HEK293 (cell line): Measurements from ENCODE around the gene TCEAL8.

Experiments
- BCL11A ChIP-seq: fragments of 450-650 bp; formaldehyde crosslinking; IDR thresholded peaks from 2 replicates; pipeline ENCODE4 v1.5.1; 2016; ENCODE audit warnings: low read depth, missing biosample characterization, missing genetic modification characterization
- HOXA7 ChIP-seq: sonication (generic); formaldehyde crosslinking; IDR thresholded peaks from 2 replicates; pipeline ENCODE4 v1.8.1; 2022; ENCODE audit warnings: missing genetic modification reagents, borderline replicate concordance
- KLF9 ChIP-seq: fragments of 450-650 bp; formaldehyde crosslinking; IDR thresholded peaks from 2 replicates; pipeline ENCODE4 v1.5.1; 2016; ENCODE audit warnings: missing biosample characterization, missing genetic modification characterization, low read depth
- REPIN1 ChIP-seq: fragments of 450-650 bp; formaldehyde crosslinking; IDR thresholded peaks from 2 replicates; pipeline ENCODE4 v1.5.1; 2017; ENCODE audit warnings: missing biosample characterization, missing genetic modification characterization, low read depth
- ZNF10 ChIP-seq: fragments of 450-650 bp; formaldehyde crosslinking; IDR thresholded peaks from 2 replicates; pipeline ENCODE4 v1.5.1; 2017; ENCODE audit warnings: missing biosample characterization, missing genetic modification characterization
- ZNF239 ChIP-seq: fragments of 450-650 bp; formaldehyde crosslinking; IDR thresholded peaks from 2 replicates; pipeline ENCODE4 v1.5.1; 2016; ENCODE audit warnings: missing biosample characterization, missing genetic modification characterization
- ZNF274 ChIP-seq, 2 experiments: fragments of 200-500 bp in 1 of 2; fragments of 450-650 bp in 1 of 2; sonication (Bioruptor generic) in 1 of 2; formaldehyde crosslinking in 1 of 2; IDR thresholded peaks; 2 replicates each; pipeline versions ENCODE4 v1.5.1 to v1.6.1; 2014 to 2016; ENCODE audit warnings: borderline replicate concordance in 1 of 2, inconsistent platforms in 1 of 2, low read length in 1 of 2, missing biosample characterization in 1 of 2, missing genetic modification characterization in 1 of 2
- TF ChIP-seq, protein P1 (sequence below): fragments of 450-650 bp; formaldehyde crosslinking; IDR thresholded peaks from 2 replicates; pipeline ENCODE4 v1.5.1; 2016; ENCODE audit warnings: missing biosample characterization, missing genetic modification characterization
- TF ChIP-seq, protein P2 (sequence below): fragments of 450-650 bp; formaldehyde crosslinking; IDR thresholded peaks from 2 replicates; pipeline ENCODE4 v1.5.1; 2016; ENCODE audit warnings: missing biosample characterization, missing genetic modification characterization, low read depth
- TF ChIP-seq, protein P3 (sequence below): fragments of 450-650 bp; formaldehyde crosslinking; IDR thresholded peaks from 2 replicates; pipeline ENCODE4 v1.5.1; 2016; ENCODE audit warnings: missing biosample characterization, missing genetic modification characterization, borderline replicate concordance
- TF ChIP-seq, protein P4 (sequence below): fragments of 450-650 bp; formaldehyde crosslinking; IDR thresholded peaks from 2 replicates; pipeline ENCODE4 v1.5.1; 2017; ENCODE audit warnings: missing biosample characterization, missing genetic modification characterization

DNA sequence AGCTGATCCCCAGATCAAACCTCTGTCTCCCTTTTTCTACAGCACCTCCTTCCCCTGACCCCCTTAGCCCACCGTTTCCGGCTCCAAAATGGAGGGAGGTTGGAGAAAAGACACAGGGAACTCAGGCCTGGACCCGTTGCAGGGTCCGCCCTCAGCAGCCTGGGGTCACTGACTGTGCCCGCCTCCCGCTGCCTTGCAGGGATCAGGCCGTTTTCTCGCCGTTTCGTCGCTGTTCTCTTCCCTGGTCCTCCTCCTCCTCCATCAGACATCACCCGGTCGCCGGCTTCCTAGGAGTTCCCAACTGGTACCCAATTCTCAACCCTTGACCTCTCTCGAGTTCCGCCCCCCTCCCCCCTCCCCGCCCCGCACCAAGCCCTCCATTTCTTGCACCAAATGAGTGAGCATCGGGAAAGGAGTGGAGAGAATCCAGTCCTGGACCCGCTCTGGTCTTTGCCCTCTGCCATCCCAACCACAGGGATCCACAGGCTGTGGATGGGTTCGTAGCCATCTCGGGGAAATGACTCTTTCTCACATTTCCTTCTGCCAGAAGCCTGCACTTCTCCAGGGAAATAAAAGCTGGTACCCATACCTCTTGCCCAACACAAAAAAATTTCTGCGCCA, 21.1 kb upstream of the TCEAL8 start:
- TF ChIP-seq ZNF239 (no peak), ZNF10 (tag by site-specific recombination) (no peak), HOXA7 (no peak), ZNF274 (IDR thresholded peaks at IDR 0.05; ENCODE audit: low read length) (no peak), ZNF274 (tag by site-specific recombination; IDR thresholded peaks at IDR 0.05; ENCODE audit: borderline replicate concordance) (no peak), BCL11A (tag by site-specific recombination) (no peak), REPIN1 (tag by site-specific recombination) (no peak), KLF9 (no peak)
- TF ChIP-seq, protein P1, sequence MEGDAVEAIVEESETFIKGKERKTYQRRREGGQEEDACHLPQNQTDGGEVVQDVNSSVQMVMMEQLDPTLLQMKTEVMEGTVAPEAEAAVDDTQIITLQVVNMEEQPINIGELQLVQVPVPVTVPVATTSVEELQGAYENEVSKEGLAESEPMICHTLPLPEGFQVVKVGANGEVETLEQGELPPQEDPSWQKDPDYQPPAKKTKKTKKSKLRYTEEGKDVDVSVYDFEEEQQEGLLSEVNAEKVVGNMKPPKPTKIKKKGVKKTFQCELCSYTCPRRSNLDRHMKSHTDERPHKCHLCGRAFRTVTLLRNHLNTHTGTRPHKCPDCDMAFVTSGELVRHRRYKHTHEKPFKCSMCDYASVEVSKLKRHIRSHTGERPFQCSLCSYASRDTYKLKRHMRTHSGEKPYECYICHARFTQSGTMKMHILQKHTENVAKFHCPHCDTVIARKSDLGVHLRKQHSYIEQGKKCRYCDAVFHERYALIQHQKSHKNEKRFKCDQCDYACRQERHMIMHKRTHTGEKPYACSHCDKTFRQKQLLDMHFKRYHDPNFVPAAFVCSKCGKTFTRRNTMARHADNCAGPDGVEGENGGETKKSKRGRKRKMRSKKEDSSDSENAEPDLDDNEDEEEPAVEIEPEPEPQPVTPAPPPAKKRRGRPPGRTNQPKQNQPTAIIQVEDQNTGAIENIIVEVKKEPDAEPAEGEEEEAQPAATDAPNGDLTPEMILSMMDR (tag by site-specific recombination) = no peak
- TF ChIP-seq, protein P2, sequence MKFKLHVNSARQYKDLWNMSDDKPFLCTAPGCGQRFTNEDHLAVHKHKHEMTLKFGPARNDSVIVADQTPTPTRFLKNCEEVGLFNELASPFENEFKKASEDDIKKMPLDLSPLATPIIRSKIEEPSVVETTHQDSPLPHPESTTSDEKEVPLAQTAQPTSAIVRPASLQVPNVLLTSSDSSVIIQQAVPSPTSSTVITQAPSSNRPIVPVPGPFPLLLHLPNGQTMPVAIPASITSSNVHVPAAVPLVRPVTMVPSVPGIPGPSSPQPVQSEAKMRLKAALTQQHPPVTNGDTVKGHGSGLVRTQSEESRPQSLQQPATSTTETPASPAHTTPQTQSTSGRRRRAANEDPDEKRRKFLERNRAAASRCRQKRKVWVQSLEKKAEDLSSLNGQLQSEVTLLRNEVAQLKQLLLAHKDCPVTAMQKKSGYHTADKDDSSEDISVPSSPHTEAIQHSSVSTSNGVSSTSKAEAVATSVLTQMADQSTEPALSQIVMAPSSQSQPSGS (tag by site-specific recombination) = no peak
- TF ChIP-seq, protein P3, sequence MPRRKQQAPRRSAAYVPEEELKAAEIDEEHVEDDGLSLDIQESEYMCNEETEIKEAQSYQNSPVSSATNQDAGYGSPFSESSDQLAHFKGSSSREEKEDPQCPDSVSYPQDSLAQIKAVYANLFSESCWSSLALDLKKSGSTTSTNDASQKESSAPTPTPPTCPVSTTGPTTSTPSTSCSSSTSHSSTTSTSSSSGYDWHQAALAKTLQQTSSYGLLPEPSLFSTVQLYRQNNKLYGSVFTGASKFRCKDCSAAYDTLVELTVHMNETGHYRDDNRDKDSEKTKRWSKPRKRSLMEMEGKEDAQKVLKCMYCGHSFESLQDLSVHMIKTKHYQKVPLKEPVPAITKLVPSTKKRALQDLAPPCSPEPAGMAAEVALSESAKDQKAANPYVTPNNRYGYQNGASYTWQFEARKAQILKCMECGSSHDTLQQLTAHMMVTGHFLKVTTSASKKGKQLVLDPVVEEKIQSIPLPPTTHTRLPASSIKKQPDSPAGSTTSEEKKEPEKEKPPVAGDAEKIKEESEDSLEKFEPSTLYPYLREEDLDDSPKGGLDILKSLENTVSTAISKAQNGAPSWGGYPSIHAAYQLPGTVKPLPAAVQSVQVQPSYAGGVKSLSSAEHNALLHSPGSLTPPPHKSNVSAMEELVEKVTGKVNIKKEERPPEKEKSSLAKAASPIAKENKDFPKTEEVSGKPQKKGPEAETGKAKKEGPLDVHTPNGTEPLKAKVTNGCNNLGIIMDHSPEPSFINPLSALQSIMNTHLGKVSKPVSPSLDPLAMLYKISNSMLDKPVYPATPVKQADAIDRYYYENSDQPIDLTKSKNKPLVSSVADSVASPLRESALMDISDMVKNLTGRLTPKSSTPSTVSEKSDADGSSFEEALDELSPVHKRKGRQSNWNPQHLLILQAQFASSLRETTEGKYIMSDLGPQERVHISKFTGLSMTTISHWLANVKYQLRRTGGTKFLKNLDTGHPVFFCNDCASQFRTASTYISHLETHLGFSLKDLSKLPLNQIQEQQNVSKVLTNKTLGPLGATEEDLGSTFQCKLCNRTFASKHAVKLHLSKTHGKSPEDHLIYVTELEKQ (tag by site-specific recombination) = no peak
- TF ChIP-seq, protein P4, sequence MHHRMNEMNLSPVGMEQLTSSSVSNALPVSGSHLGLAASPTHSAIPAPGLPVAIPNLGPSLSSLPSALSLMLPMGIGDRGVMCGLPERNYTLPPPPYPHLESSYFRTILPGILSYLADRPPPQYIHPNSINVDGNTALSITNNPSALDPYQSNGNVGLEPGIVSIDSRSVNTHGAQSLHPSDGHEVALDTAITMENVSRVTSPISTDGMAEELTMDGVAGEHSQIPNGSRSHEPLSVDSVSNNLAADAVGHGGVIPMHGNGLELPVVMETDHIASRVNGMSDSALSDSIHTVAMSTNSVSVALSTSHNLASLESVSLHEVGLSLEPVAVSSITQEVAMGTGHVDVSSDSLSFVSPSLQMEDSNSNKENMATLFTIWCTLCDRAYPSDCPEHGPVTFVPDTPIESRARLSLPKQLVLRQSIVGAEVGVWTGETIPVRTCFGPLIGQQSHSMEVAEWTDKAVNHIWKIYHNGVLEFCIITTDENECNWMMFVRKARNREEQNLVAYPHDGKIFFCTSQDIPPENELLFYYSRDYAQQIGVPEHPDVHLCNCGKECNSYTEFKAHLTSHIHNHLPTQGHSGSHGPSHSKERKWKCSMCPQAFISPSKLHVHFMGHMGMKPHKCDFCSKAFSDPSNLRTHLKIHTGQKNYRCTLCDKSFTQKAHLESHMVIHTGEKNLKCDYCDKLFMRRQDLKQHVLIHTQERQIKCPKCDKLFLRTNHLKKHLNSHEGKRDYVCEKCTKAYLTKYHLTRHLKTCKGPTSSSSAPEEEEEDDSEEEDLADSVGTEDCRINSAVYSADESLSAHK (tag by site-specific recombination) = no peak
